Suprapubic skin (tissue), 4 donors: Measurements from ENCODE around the gene ZBTB42.

Source experiments
- CTCF ChIP-seq, 2 donors: fragments of 200-600 bp in 1 of 2; fragments of 450-650 bp in 1 of 2; sonication (generic) in 1 of 2; IDR thresholded peaks; one replicate each; pipeline ENCODE4 v1.5.1; 2016 to 2019; ENCODE audit warnings: antibody characterized with exemption in 2 of 2, mild to moderate bottlenecking in 1 of 2, moderate library complexity in 1 of 2
- EP300 ChIP-seq: sonication (generic); formaldehyde crosslinking; IDR thresholded peaks from one replicate; pipeline ENCODE4 v1.6.1; 2017; ENCODE audit warnings: antibody characterized with exemption
- POLR2A ChIP-seq, 2 donors: fragments of 450-650 bp; IDR thresholded peaks; one replicate each; pipeline ENCODE4 v1.6.1; 2017; ENCODE audit warnings: antibody characterized with exemption in 2 of 2, mild to moderate bottlenecking in 2 of 2, moderate library complexity in 2 of 2
- POLR2AphosphoS5 ChIP-seq, 3 donors: sonication (generic); formaldehyde crosslinking; IDR thresholded peaks; one replicate each; pipeline ENCODE4 v1.6.1; 2017; ENCODE audit warnings: antibody characterized with exemption in 3 of 3

- TF ChIP-seq EP300 (no peak), CTCF (IDR thresholded peaks at IDR 0.05) (no peak), POLR2A (IDR thresholded peaks at IDR 0.05) (no peak), POLR2AphosphoS5 (IDR thresholded peaks at IDR 0.05) (no peak)
Observed at GRCh38 chr14:104826861-104827176, 25.9 kb downstream of the ZBTB42 start.
